NB4 (cell line): ENCODE data around the gene ADGRB2.

ENCODE experiments used
- DNase-seq: peaks from one replicate; pipeline ENCODE4 v3.0.0; 2010; ENCODE audit warnings: low read depth
- H3K4me3 ChIP-seq: one replicate; pipeline ENCODE4 v1.5.1; 2011; ENCODE audit warnings: mild to moderate bottlenecking, low read depth, low read length, moderate library complexity
- MYC ChIP-seq: IDR thresholded peaks from 2 replicates; pipeline ENCODE4 v1.6.1; 2011; ENCODE audit warnings: low read depth, low read length
- POLR2A ChIP-seq: IDR thresholded peaks from 2 replicates; pipeline ENCODE4 v1.6.1; 2011; ENCODE audit warnings: mild to moderate bottlenecking; ENCODE audit not compliant: insufficient read length; ENCODE audit errors: extremely low read depth
- TF ChIP-seq, protein P1 (sequence below): IDR thresholded peaks from one replicate; pipeline ENCODE4 v1.5.1; 2012; ENCODE audit warnings: low read depth, low read length
- TF ChIP-seq, protein P2 (sequence below): IDR thresholded peaks from 2 replicates; pipeline ENCODE4 v1.6.1; 2011; ENCODE audit warnings: low read depth, low read length

The ADGRB2 gene

DNA sequence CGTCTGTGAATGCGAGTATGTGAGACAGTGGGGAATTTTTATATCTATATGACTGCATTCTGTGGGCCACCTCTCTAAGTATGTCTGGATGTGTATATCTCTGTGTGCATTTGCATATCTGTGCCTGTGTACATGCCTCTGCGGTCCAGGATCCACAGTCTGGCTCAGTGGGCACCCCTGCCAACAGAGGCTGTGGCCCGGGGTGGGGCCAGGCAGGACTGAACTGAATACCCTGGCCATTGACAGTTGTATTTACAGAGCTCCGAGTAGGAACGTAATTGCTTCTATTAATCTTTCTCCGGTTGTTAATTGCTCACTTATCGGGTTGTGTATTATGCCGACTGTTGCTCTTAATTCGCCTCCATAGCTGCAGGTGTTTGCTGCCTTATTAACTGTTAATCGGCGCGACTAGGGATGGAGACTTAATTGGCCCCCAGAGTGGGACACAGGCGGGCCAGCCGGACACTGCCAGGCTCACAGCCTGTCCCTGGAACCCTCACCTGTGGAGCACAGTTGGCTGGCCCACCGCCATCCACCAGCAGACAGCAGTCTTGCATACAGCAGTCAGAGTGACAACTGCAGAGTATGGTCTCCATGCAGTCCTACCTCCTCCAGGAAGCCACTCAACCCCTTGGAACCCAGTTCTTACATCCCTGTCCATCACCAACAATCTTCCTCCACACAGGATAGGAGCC is 22.4 kb upstream of the ADGRB2 start:
- DNase-seq, result no peak
- no peak overlapping the region for H3K4me3 ChIP-seq

DNA sequence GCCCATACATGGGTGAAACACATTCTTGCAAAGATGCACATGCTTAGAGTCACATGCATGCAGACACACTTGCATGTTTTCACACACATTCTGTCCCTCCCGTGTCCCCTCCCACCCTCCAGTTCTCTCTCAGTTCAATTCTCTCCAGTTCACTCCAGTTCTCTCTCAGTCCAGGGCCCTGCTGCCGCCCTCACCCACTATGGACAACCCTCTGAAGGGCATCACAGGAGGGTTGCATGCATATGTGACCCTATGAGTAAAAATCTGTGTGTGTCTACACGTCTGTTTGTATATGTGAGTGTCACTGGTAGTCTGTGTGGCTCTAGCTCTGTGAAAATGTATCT is 21.8 kb upstream of the ADGRB2 start:
- TF ChIP-seq, protein P1, sequence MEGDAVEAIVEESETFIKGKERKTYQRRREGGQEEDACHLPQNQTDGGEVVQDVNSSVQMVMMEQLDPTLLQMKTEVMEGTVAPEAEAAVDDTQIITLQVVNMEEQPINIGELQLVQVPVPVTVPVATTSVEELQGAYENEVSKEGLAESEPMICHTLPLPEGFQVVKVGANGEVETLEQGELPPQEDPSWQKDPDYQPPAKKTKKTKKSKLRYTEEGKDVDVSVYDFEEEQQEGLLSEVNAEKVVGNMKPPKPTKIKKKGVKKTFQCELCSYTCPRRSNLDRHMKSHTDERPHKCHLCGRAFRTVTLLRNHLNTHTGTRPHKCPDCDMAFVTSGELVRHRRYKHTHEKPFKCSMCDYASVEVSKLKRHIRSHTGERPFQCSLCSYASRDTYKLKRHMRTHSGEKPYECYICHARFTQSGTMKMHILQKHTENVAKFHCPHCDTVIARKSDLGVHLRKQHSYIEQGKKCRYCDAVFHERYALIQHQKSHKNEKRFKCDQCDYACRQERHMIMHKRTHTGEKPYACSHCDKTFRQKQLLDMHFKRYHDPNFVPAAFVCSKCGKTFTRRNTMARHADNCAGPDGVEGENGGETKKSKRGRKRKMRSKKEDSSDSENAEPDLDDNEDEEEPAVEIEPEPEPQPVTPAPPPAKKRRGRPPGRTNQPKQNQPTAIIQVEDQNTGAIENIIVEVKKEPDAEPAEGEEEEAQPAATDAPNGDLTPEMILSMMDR, result no peak
- no peak for TF ChIP-seq MYC
- TF ChIP-seq, protein P2, sequence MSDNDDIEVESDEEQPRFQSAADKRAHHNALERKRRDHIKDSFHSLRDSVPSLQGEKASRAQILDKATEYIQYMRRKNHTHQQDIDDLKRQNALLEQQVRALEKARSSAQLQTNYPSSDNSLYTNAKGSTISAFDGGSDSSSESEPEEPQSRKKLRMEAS, result no peak
- no peak for TF ChIP-seq POLR2A
- DNase-seq, result no peak
- H3K4me3 ChIP-seq, result no peak overlapping the region

More for the DNA sequence above, 22.4 kb upstream of the ADGRB2 start:
- TF ChIP-seq, protein P2, result no peak
- TF ChIP-seq MYC, result no peak

DNA sequence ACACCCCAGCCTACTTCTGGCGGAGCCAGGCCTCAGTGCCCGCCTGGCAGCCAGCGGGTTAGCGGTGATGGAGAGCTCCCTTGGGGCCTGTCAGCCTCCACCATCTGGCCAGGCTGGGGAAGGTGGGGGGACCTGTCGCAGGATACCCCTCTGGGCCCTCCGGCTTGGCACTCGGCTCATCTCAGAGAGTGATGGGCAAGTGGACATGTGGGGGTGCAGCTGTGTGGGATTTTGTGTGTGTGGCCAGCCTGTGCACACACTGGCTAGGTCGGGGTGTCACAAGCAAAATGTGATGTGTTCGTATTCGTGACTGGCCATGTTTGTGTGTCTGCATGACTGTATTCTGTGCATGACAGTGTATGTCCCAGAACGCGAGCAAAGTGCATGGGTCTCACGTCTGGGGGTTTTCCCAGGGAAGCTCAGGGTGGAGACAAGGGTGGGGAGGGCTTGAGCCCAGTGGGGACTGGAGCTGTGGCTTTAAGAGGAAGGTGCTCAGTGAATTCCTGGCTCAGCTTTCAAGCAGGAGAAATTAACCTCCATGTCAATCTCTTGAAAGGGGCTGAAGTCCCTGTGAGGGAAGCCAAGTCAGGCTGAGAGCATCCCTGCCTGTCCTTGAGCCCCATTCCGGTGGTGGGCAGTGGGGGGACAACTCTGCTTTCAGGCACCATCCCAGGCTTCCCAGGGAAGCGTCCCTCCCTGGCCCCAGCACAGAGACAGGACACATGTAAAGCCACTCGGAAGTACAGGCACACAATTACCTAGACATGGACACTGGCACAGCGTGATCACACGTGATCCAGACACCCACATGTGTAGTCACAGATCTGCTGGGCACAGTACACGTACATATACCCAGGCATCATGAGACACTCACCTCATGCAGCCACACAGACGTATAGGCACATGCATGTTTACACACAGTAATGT is 21.1 kb upstream of the ADGRB2 start:
- H3K4me3 ChIP-seq, result no peak overlapping the region
- DNase-seq, result peak; percentile 42
- TF ChIP-seq POLR2A, result no peak
- no peak for TF ChIP-seq MYC
- TF ChIP-seq, protein P2, result no peak

DNA sequence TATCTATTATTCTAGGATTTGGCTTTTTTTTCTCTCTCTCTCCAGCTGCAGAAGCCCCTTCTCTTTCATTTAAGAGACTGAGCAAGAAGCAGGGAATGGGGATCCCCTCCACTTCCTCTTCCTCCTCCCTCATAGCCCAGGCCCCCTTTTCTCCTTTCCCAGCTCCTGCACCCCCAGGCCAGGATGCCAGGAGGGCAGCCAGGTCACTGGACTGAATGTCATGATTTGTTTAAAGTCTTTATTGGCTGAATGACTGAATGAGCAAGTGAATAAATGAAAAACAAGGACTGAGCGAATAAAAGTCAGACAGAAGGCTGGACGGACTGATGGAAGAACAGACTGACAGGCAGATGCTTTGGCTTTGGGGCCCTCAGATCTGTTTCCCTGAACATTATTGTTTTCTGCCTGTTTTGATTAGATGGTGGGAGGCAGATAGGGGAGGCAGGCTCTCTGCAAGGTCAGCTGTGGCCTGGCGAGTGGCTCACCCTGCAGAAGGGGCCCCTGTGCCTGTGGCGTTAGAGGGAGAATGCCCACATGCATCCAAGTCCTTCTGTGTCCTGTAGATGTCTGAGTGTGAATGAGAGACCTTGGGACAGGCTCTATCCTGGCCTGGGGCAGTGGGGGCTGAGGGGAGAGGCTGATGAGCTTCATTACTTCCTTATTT is 20.3 kb upstream of the ADGRB2 start:
- TF ChIP-seq POLR2A (no peak), MYC (no peak)
- TF ChIP-seq, protein P2, result no peak
- TF ChIP-seq, protein P1, result no peak
- no peak overlapping the region for H3K4me3 ChIP-seq

DNA sequence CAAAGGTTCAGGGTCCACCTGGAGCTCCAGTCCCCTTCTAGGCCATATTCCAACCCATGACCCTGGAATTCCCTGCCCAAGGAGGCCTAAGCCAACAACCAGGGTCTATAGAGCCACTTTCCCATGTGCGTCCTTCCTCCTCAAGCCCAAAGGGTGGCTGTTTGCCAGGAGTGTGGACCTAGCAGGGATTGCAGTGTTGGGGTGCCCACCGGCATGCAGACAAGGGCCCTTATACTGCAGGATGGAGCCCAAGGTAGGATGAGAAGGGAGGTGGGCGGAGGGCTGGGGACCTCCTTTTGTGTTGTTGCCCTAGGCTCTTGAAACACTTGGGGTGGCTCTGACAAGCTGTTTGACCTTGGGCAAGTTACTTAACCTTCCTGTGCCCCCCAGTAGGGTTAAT is 19.7 kb upstream of the ADGRB2 start:
- H3K4me3 ChIP-seq, result no peak overlapping the region
- TF ChIP-seq, protein P2, result no peak
- no peak for TF ChIP-seq MYC
- TF ChIP-seq, protein P1, result no peak
- no peak for TF ChIP-seq POLR2A
- DNase-seq, result no peak

More for the DNA sequence above, 20.3 kb upstream of the ADGRB2 start:
- no peak for DNase-seq

DNA sequence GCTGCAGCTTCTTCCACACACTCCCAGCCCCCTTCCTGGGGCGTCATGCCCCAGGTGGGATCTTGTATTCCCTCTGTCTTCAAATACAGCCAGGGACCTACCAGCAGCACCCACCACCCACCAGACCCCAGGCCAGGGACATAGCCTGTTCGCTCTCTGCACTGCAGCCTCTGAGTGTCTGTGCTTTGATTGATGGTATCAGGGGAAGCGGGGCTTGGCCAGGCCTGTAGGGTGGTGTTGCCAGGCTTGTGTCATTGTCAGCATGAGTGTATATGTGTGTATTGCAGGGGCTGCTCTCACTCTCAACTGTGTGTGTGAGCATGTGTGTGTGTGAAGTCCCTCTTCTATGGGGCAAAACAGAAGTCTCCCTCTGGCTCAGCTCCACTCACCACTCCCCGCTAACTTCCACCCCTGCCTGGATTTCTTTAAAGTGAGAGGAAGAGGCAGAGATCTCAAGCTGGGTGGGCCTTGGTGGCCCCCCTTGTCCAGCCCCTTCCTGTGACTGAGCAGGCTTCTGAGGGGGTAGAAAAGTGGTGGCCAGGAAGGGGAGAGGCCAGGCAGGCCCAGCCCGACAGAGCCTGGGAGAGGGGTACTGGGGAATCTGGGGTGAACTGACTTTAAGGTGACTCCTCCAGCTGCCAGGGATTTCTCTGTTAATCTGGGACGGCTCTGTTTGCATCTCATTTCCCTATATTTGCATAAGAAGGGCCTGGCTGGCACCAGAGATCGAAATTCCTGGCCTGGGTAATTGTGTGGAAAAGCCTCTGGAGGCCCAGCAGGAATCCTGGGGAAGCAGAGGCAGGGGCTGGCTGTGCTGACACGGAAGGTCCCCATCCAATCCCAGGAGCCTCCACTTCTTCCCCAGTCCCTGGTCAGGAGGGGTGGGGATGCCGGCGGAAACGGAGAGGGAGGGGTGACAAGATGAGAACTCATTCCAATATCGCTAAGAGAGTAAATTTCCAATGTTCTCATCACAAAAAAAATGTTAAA is 18.6 kb upstream of the ADGRB2 start:
- DNase-seq, result no peak
- H3K4me3 ChIP-seq, result no peak overlapping the region
- TF ChIP-seq POLR2A (no peak), MYC (no peak)
- TF ChIP-seq, protein P1, result no peak
- TF ChIP-seq, protein P2, result no peak
